Activated CD4-positive, CD25-positive, alpha-beta regulatory T cell treated with anti-CD3 and anti-CD28 coated beads, Interleukin-2, amount 50 U/mL, for 24 hours (primary cell): ENCODE measurements around the gene KDM6A.
"Not testable (repeated sequence)": the region's sequence is repeated elsewhere in the genome, so short reads cannot be mapped to it uniquely, and the experiment has no call there.

ENCODE experiments used
- ATAC-seq, 2 donors: fragments of 150-1000 bp; cut with Tn5 transposase; one replicate each; pipeline ENCODE4 v1.10.0; 2021; ENCODE audit warnings: mild to moderate bottlenecking in 1 of 2, moderate library complexity in 1 of 2

The KDM6A gene

DNA sequence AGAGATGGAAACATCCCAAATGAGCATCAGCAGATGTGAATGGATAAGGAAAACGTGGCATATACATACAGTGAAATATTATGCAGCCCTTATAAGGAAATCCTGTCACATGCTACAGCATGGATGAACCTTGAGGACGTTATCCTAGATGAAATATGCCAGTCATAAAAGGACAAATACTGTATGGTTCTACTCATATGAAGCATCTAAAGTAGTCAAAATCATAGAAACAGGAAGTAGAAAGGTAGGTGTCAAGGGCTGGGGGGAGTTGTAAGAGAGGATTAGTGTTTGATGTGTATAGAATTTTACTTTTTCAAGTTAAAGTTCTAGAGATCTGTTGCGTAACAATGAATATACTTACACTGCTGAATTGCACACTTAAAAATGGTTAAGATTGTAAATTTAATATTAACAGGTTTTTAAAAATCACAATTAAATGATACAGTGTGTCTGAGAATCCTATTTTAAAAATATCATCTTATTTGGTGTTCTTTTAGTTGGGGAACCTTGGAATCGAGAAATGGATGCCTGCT, 58.5 kb downstream of the KDM6A start:
- ATAC-seq: peak; percentile 44 to 53

DNA sequence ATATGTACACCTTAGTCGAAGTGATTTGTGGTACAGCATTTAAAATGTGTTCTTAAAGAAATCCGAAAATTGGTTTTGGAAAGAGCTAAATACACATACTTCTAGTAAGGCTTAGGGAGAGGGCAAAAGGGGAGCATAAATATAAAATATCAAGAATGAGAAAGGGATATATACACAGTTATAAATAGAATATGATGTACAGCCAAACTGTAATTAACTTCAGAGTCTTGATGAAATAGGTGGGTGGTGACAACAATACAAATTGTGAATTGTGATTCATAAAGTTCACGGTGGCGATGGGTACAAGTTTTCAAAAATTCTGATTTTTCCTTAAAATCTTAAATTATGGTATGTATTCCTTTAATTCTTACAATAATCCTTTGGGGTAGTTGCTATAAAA, 62.2 kb downstream of the KDM6A start:
- ATAC-seq: no peak

DNA sequence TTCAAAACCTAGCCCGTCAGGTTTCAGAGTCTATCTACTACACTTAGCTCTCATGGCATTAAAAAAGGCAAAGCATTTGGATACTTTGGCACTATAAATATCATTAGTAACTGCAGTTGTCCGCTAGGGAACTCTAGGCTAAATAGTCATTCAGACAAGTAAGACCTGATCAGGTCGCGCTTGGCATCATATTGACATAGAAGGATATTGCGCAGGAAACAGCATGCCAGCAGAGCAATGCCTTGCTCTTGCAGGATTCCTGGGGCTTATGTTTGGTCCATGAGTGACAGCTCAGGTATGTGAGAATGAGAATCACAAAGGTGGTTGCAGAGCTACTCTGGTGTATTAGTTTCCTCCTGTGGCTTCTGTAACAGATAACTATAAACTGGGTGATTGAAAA, 62.7 kb downstream of the KDM6A start:
- no peak for ATAC-seq

DNA sequence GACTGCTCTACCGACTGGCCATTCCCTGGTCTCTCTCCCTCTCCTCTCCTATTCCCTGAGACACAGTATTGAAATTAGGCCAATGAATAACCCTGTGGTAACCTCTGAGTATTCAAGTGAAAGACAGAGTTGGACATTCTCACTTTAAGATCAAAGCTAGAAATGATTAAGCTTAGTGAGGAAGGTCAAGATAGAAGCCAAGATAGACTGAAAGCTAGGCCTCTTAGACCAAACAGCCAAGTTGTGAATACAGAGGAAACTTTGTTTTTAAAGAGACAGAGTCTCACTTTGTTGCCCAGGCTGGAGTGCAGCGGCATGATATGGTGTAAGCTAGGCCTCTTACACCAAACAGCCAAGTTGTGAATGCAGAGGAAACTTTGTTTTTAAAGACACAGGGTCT, 64.6 kb downstream of the KDM6A start:
- no peak for ATAC-seq

DNA sequence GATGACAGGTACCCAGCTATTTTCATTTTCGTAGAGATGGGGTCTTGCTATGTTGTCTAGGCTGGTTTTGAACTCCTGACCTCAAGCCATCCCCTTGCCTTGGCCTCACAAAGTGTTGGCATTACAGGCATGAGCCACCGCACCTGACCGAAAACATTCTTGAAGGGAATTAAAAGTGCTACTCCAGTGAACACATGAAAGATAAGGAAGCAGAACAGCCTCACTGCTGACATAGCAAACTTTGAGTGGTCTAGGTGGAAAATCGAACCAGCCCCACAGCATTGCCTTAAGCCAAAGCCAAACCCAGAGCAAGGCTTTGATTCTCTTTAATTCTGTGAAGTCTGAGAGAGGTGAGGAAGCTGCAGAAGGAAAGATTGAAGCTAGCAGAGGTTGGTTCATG, 65.1 kb downstream of the KDM6A start:
- ATAC-seq: no peak

DNA sequence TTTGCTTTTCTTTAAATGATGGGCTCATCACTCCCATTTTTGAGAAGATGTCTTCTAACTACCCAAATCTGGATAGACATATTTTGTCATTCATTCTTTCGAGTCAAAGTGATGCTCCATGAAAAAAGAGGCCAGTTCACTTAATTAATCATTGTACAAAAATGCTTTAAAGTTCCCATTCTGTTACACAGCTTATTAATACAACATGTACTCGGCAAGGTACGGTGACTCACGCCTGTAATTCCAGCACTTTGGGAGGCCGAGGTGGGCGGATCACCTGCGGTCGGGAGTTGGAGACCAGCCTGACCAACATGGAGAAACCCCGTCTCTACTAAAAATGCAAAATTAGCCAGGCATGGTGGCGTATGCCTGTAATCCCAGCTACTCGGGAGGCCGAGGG, 67.6 kb downstream of the KDM6A start:
- ATAC-seq: not testable (repeated sequence)

DNA sequence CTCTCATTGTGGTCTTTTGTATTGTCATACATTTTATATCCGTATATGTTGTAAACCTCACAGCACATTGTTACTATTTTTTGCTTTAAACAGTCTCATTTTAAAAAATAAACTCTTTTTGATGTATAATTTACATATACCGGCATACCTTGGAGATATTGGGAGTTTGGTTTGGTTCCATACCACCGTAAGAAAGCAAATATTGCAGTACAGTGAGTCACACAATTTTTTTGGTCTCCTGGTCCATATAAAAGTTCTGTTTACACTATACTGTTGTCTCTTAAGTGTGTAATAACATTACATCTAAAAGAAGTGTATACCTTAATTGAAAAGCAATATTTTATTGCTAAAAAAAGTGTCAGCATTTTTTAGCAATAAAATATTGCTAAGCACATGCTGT, 70.0 kb downstream of the KDM6A start:
- no peak for ATAC-seq

DNA sequence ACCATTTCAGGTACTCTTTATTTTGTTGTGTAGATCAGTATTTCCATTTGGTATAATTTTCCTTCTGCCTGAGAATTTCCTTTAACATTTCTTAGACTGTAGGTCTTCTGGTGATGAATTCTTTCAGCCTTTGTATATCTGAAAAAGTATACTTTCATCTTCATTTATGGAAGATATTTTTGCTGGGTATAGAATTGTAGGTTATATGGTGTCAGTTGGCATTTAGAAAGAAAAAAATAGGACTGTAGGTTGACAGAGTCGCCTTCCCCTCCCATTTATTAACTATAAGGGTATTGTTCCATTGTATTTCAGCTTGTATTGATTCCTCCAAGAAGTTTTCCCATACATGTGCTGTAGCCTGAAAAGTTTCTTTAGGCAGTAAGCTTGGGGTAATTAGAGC, 71.9 kb downstream of the KDM6A start:
- ATAC-seq: no peak

DNA sequence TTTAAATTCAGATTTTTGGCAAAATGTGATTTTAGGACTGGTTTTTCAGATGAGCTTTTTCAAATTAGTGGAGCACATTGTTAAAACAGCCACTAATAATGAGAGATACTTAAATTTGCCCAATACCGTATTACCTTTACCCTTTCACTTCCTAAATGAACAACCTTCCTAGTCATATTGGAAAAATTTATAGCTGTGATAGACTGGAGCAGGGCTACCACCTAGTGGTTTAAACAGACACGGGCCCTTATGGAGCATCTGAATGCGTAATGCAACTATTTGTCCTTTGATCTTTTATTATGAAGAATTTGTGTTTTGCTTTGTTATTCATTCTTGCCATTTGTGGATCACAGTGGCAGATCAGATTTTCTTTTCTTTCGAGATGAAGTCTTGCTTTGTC, 72.7 kb downstream of the KDM6A start:
- peak; percentile 79 to 83 for ATAC-seq

DNA sequence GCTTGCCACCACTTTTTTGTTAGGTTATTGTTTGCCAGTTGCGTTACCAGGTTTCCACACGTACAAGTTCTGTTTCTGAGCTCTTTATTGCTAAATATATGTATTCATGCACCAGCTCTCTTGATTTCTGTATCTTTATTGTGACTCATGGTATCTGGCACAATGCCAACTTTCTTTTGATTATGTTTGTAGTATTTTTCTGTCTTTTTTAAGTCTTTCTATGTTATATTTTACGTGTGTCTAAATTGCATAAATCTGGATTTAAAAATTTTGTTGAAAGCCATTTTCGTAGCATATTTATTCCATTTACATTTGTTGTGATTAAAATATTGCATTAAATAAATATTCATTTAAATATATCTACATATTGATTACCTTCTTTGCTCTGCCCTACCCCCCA, 73.8 kb downstream of the KDM6A start:
- ATAC-seq: no peak

DNA sequence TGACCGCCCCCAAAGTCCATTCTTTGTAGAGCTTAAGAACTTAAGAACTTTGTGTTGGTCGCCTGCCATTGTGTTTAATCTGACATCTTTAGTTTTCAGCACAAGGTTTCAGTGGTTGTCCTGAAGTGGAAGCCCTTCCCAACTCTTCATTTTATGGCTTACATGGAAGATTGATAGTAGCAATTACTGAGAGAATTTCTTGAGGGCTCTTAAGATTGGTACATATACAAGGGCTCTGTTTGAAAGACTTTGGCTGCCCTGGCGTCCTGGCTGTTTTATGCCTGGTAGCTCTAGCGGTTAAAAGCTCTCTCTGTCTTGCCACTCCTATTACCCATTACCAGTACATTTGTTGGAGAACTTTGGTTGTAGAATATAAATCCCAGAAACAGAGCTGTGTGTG, 75.0 kb downstream of the KDM6A start:
- no peak for ATAC-seq

DNA sequence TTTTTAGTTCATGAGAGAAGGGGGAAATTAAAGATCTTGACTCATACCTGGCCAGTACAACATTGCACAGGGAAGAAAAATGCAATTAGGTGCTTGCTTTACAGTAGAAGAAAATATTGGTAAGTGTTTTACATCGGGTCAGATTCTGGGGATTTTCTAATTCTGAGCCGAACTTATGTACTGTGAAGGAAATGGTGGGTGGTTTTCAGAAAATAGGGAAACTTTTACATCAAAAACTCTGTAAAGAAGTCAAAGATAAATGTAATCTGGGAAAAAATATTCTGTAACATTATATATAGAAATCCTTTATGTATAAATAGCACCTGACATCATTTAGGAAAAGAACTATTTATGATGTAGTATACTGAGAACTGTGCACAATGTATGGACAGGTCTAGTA, 75.4 kb downstream of the KDM6A start:
- ATAC-seq: no peak

DNA sequence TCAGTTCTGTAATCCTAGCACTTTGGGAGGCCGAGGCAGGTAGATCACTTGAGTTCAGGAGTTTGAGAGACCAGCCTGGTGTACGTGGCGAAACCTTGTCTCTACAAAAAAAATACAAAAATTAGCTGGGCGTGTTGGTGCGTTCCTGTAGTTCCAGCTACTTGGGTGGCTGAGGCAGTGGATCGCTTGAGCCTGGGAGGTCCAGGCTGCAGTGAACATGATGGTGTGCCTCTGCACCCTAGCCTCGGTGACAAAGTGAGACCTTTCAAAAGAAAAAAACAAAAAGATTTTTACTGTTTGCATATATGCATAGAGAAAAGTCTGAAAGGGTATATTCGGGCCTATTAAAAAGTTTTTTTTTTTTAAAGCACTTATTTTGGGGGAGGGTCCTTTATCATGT, 76.1 kb downstream of the KDM6A start:
- ATAC-seq: no peak

DNA sequence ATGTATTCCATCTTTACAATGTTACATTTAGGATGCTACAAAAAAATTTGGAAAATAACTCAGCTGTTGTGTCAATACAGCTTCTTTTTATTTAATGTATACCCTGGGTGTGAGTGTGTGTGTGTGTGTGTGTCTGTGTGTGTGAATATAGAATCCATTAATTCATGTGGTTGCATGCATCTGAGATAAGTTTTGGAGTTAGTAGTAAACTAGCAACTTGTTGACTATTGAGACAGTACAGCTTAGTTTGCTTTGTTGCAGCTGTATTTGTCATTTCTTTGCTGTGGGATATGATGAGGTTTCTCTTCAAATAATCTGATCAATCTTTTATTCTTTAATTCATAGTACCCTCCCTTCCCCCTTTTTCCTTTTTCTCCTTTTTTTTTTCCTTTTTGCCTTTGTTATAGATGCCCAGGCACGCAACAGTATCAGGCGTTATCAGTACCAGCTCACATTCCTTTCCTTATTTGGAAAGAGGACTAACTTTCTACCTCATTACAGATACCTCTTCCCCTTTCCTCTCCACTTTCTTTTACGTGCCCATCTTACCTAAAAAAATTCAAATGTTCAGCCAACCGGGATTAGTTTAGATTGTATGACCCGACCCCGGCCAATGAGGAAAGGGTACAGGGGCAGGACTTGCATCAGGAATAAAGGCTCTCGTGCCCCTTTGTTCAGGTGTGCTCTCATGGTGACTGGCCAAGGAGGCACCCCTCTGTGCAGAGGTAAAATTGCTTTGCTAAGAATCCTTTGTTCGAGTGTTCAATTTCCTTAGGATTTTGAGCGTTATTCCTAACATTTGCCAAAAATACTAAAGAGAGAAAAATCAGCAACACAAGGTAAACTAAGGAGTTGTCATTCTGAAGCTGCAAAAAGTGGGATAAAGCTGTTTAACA, 77.7 kb downstream of the KDM6A start:
- ATAC-seq: not testable (repeated sequence)

DNA sequence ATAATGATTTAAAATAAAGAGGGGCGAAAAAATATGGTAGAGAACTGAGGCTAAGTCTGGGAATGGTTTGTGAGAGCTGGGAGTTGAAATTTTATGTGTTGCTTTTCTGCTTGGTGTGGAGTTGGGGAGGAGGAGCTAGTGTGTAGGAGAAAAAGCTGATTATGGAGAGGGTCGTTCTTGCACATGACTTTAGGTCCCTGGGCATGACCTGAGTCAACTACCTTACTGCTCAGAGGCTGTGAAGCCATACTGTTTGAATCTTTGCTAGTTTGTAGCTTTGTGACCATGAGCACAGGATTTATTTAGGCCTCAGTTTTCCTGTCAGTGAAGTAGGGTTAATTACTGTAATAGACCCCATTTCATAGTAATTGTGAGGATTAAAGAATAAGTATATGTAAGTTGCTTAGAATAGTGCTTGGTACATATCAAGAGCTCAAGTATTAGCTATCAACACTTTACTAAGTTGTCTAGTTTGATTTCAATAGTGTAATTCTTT, 78.6 kb downstream of the KDM6A start:
- no peak for ATAC-seq

DNA sequence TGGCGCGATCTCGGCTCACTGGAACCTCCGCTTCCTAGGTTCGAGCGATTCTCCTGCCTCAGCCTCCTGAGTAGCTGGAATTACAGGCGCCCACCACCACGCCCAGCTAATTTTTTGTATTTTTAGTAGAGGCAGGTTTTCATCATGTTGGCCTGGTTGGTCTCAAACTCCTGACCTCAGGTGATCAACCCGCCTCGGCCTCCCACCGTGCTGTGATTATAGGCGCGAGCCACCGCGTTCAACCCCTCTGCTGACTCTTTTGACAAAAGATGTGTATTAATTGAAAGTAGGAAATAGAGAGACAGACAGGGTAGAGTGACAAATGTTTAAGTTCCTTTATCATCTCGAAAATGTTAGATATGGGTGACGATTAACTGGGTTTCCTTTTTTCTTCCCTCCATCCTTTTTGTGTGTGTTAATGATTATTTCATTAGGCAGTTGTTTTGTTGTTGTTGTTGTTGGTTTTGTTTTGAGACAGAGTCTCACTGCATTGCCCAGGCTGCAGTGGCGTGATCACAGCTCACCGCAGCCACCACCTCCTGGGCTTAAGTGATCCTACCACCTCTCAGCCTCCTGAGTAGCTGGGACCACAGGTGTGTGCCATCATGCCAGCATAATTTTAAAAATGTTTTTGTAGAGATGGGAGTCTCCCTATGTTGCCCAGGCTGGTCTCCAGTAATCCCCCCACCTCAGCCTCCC, 79.5 kb downstream of the KDM6A start:
- ATAC-seq: no peak

DNA sequence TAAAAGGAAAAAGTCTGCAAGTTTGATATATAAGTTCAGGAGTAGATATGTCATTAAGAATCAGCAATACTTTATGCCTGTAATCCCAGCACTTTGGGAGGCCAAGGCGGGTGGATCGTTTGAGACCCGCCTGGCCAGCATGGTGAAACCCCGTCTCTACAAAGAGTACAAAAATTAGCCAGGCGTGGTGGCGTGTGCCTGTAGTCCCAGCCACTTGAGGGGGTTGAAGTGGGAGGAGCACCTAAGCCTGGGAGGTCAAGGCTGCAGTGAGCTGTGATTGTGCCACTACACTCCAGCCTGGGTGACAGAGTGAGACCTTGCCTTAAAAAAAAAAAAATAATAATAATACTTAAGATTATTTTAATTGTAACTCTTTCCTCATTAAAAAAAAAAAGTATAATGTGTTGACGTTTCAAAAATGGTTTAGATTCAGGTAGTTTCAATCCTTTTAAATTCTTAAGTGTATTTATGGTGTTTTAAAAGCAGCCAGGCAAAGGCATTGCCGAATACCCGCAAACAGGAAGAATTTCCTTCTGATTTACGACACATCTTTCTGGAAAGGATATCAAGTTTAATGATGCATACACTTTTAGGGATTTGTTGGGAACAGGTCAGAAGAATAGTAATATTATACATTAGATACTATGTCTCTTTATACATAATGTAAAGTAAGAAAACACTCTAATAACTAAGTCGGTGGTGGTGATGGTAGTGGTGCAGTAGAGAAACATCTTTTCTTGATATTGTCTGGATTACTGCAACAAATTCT, 80.9 kb downstream of the KDM6A start:
- ATAC-seq: no peak

DNA sequence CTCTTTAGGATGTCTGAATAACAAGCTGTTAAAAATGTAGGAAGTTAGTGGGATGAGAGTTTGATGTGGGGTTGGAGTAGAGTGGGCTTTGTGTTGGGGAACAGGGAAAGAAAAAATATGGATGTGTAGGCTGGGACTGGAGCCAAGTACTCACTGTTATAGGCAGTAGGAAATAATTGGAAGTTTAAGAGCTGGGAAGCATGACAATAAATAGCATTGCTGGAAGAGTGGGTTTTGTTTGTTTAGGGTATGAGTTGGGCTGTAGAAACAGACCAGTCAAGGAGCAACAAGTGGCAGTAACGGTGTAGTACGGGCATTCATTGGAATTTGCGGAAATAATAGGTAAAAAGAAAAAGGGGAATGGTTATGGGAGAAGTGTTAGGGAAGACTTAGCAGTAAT, 81.6 kb downstream of the KDM6A start:
- no peak for ATAC-seq

DNA sequence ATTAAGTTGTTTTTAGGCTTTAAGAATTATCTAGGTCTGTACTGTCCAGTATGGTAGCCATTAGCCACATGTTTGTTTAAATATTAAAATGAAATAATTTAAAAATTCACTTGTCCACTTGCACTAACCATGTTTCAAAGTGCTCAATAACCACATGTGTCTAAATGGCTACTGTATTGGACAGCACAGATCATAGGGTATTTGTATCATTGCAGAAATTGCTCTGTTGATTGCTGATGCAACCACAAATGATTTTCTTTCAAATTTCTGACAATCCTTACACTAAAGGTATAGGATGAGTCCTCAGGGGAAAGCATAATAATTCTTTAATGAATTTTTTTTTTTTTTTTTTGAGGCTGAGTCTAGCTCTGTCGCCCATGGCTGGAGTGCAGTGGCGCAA, 84.9 kb downstream of the KDM6A start:
- ATAC-seq: no peak

DNA sequence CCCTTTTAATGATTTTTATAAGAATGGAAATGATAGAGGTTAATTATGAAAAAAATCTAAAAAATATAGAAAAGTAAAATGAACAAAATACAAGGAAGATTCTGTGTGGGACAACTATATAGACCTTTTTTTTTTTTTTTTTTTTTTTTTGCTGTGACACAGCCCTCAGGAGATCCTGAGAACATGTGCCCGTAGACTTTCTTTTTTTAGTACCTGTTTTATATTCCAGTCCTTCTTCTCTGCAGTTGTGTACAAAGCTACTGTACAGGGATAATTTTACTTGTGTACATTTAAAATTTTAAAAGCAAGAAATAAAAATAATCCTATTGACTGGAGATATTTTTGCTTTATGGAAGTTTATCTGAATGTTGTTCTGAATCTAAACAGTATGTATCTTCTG, 85.5 kb downstream of the KDM6A start:
- ATAC-seq: no peak

DNA sequence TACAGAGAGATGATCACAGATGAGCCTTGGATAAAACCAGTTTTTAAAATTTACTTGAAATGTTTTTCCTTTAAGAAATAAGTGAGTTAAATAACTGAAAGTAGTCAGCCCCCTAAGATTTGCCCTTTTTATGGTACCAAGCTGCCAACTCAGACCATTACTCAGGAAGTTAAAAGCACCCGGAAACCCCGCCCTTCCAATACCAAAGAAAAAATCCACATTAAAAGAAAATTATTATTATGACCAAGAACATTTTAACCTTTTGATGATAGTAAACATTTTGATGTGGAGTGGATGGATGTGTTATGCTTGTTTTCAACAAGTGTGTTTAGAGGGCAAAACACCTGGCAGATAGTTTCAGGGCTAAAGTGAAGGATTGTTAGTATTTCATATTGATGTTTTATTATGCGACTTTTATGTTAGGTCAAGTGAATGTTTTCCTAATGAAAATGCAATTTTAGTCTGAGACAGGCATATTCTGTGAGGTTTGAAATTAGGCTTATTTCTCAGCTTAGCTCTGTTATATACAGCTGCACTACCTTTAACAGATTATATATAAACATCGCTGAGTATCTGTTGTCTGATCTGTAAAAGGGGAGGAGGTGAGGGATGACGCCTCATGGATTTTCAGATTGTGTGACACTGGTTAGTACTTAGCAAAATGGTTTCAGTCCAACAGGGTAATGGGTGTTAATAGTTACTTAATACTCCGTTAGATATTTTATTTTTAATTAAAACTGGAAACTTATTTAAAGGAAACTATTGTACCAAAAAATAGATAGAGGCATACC, 89.0 kb downstream of the KDM6A start:
- no peak for ATAC-seq

DNA sequence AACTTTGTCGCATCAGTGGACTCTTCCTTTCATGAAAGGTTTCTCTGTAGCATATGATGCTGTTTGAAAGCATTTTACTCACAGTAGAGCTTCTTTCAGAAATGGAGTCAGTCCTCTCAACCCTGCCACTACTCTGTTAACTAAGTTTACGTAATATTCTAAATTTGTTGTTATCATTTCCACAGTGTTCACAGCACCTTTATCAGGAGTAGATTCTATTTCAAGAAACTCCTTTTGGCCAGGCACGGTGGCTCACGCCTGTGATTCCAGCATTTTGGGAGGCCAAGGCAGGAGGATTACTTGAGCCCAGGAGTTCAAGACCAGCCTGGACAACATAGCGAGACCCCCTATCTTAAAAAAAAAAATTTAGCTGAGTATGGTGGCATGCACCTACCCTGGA, 90.0 kb downstream of the KDM6A start:
- no peak for ATAC-seq
